ENCODE measurements around the gene NYAP2.

The NYAP2 gene

DNA sequence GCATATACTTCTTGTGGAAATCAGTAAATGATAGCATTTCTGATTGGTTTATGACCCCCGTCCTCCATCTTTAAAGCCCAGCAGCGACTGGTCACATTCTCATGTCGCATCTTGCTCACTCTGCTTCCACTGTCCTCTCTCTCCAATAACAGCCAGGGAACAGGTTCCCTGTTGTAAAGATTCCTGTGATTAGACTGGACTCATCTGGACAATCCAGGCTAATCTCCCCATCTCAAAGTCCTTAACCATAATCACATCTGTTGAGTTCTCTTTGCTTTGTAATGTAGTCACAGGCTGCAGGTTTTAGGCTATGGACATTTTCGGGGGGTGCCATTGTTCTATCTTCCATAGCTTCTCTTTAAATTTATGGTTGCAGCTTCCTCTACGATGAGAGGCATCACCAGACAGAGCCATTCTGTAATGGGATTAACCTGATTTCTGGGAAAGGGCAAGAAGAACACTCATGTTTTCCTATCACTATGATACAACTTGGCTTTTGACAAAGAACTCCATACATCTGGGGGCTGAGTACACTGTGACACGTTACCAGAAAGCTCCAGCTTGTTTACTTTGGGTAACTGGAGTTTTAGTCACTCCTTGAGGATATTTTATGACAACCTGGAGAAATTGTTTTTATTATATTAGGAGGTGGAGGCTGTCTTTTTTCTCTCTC lies 159.0 kb downstream of the NYAP2 start:
- DNase-seq (ENCODE audit: low read depth, low spot score) = no peak

DNA sequence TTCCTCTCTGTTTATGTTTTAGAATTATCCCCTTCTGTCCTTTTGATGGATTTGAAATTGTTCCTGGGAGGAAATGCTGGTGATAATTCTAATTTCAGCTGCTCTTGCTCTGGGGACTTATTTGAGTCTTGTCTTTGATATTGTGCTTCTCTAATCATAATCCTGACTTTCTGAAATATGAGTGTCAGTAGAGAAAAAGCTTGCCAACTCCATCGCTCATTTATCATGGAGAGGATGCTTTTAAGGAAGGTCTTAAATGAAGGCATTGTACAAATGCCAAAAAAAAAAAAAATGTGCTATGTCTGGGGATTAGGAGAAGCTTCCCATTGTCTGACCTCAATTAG lies 159.5 kb downstream of the NYAP2 start:
- no peak for DNase-seq (ENCODE audit: low read depth, low spot score)

DNA sequence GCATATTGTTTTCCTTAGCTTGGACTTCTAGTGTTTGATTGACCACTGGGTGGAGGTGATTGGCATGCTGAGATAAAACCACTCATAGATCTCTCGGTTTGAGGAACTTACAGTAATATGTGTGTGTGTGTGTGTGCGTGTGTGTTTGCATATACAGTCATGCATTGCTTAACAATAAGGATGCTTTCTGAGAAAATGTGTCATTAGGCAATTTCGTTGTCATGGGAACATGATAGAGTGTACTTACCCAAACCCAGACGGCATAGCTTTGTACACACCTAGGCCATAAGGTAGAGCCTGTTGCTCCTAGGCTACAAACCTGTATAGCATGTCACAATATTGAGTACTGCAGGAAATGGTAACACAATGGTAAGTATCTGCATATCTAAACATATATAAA lies 167.3 kb downstream of the NYAP2 start:
- no peak for DNase-seq (ENCODE audit: low read depth, low spot score)

DNA sequence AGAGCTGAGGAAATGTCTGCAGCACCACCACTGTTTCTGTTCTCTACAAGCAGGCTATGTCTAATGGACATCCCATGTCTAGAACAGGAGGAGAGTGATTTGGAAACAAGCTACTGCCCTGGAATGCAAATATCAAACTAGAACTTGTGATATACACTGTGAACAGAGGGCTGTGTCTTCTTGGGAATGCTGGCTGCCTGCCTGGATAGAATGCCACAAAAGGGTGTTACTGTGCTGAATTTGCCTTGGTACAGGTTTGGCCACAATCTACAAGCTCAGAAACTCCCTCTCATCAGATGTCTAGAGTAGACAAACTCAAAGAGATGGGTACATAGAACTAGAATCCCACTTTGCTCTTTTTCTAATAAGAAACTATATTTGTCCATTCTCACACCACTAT lies 170.5 kb downstream of the NYAP2 start:
- no peak for DNase-seq (ENCODE audit: low read depth, low spot score)

DNA sequence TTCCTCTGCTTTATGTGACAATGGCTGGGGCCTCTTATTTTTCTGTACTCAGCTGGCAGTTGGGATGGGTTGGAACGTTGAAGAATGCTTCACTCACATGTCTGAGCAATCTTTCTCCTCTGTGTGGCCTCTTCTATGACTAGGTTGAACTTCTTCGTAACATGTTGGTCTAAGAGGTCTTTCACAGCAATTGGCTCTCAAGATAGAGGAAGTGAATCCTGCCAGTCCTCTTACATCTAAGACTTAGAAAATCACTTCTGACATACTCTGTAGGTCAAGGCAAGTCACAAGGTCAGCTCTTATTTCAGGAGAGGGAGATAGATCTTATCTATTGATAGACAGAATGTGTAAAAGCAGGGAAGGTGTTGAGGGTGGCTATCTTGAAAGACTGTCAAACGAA lies 174.1 kb downstream of the NYAP2 start:
- DNase-seq (ENCODE audit: low read depth, low spot score) = no peak

DNA sequence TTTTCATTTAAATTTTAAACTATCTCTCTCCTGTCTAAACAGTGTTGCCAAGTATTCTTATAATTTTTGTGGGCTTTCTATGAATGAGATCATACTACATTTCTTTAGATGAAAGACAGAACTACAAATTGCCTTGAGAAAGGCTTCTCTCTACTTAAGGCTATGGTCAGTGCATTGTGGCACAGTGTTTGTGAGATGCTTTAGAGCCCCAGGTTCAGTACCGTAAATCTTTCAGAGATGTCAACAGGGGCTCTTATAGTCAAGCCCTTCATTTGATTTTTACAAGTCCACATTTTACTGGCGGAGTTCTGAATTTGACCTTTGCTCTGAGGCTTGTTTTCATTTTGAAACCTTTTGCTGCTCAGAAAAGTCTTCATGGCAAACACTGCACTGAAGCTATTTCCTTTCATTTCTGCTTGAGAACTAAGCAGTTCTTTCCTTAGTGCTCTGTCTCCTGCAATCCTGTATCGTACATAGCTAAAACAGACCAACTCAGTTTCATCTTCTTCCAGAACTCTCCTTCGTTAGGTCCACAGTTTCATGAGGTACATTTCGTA lies 175.2 kb downstream of the NYAP2 start:
- DNase-seq (ENCODE audit: low read depth, low spot score) = no peak

DNA sequence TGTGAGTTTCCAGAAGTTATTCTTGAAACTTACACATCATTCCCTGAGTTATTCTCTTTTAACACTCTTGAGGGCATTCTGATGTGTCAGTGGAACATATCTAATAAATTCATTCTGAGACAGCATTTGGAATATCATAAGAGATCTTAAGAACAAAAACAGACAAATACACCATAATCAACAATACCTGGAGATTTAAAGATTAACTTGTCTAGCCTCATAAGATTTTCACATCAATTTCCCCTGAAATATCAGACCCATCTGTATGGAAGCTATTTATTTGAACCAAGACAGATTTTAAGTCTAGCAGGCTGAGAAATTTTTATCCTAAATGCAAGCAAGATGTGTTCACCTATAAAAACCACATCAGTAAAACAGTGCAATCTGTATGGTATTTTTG lies 181.6 kb downstream of the NYAP2 start:
- no peak for DNase-seq (ENCODE audit: low read depth, low spot score)

DNA sequence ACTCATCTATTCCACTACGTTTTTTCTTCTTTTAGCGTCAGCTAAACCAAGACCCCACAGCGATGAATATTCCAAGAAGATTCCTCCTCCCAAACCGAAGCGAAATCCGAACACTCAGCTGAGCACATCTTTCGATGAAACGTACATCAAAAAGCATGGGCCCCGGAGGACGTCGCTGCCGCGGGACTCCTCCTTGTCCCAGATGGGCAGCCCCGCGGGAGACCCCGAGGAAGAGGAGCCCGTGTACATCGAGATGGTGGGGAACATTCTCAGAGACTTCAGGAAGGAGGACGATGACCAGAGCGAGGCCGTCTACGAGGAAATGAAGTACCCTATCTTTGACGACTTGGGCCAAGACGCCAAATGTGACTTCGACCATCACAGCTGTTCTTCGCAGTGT lies 182.4 kb downstream of the NYAP2 start:
- no peak for DNase-seq (ENCODE audit: low read depth, low spot score)

DNA sequence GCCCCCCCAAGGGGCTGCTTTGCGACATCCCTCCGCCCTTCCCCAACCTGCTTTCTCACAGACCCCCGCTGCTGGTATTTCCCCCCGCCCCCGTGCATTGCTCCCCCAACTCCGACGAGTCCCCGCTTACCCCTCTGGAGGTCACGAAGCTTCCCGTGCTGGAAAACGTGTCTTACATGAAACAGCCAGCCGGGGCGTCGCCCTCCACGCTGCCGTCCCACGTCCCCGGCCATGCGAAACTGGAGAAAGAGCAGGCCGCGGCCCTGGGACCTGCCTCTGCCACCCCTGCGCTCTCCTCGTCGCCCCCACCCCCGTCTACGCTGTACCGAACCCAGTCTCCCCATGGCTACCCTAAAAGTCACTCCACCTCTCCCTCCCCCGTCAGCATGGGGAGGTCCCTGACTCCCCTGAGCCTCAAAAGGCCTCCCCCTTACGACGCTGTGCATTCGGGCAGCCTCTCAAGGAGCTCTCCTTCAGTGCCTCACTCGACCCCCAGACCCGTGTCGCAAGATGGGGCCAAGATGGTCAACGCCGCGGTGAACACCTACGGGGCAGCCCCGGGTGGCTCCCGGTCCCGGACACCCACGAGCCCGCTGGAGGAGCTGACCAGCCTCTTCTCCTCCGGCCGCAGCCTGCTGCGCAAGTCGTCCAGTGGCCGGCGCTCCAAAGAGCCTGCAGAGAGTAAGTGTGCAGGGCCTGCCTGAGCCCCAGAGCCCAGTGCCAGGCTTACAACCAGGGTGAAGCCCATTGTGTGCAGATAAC lies 183.0 kb downstream of the NYAP2 start:
- no peak for DNase-seq (ENCODE audit: low read depth, low spot score)

DNA sequence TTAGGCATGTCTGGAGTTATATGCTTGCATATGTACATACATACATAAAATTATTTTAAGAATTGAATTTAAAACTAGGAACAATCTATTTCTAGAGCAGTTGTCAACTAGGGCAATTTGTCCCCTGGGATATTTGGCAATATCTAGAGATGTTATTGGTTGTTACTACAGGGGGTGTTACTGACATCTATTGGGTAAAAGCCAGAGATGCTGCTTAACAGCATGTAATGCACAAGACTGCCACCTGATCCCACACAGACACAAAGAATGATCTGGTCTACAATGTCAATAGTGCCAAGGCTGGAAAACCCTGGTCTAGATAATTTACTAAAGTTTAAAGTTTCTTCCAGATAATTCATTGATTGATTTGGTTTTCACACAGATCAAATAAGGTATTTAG lies 185.3 kb downstream of the NYAP2 start:
- DNase-seq (ENCODE audit: low read depth, low spot score) = no peak

DNA sequence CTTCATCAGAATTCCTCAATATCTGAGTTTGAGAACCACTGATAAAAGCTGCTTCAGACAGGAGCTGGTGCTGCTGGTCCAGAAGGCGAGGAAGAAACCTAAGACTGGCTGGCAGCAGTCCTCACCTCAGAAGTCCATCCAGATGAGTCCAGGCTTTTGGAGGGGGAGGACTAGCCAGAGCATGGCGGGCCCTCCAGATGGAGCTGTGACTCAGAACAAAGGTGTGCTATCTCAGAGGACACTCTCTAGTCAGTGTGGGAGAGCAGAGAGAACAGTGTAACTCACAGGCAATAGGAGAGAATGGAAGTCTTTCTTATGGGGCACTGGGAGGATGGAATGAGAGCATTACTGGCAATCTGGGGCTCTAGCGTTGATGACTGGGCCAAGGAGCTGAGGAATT lies 191.4 kb downstream of the NYAP2 start:
- DNase-seq (ENCODE audit: low read depth, low spot score) = no peak

DNA sequence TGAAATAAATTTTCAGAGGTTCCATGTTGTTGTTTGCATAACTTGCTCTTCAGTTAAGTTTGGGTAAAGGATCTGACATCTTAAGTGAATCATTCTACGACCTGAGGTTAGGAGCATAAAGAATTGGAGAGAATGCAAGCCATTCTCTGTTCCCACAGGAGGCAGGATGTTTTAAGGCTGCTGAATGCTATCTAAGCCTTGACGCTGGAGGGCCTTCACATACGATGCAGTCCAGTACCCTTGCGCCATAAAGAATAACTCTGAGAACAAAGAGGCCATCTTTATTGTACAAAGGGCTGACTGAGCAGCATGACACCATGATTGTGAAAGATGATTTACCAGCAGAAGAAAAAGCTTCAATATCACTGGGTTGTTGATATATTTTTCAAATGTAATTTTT lies 198.4 kb downstream of the NYAP2 start:
- DNase-seq (ENCODE audit: low read depth, low spot score) = no peak

DNA sequence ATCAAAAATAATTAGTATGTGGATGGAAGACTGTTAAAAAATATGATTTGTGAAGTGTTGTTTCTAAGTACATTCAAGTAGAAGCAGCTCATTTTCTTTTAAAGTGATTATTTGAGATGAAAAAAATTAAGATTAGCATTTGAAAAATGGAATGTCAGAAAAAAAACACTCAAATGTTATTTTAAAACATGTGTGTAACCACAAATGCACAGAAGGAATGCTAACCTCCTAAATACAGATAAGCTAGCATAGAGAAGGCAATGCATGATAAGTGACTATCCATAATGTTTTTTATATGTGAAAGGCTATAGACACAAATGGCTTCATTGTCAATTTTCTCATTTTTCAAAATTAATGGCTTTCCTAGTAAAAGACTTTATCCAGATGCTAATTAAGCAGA lies 198.9 kb downstream of the NYAP2 start:
- no peak for DNase-seq (ENCODE audit: low read depth, low spot score)

DNA sequence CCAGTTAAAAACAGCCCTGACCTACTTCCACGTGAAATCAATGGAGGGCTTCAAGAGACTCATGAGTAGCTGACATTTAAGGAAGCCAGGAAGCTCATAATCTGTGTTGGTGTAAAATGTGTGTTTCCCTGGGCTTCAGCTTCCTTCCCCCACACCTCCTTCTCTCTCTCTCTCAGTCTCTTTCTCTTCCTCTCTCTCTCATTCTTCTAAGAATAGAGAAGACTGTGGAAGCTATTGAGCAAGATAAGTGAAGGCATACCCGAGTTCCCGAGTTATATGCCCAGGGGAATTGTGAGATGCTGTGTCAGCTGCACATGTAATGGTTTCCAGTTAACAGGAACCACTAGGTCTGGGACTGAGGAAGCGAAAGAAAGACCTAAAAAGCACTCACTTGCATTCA lies 199.4 kb downstream of the NYAP2 start:
- no peak for DNase-seq (ENCODE audit: low read depth, low spot score)

DNA sequence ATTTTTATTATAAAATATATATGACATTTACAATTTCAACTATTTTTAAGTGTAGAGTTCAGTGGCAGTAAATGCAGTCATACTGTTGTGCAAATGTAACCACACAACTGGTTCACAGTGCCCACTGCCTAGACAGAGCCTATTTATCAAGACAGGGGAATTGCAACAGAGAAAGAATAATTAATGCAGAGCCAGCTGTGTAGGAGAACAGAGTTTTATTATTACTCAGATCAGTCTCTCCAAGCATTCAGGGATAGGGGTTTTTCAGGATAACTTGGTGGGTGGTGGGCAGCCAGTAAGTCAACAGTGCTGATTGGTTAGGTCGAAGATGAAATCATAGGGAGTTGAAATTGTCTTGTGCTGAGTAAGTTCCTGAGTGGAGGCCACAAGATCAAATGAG lies 200.3 kb downstream of the NYAP2 start:
- DNase-seq (ENCODE audit: low read depth, low spot score) = no peak

DNA sequence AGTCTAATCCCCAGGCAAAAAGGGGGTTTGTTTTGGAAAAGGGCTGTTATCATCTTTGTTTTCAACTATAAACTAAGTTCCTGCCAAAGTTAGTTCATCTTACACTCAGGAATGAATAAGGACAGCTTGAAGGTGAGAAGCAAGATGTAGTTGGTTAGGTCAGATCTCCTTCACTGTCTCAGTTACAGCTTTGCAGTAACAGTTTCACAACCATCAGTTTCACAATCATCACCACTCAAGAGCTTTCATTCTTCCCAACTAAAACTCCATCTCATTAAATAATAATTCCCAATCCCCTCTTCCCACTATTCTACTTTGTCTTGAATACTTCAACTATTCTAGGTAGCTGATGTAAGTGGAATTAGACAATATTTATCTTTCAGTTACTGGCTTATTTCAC lies 200.9 kb downstream of the NYAP2 start:
- no peak for DNase-seq (ENCODE audit: low read depth, low spot score)

DNA sequence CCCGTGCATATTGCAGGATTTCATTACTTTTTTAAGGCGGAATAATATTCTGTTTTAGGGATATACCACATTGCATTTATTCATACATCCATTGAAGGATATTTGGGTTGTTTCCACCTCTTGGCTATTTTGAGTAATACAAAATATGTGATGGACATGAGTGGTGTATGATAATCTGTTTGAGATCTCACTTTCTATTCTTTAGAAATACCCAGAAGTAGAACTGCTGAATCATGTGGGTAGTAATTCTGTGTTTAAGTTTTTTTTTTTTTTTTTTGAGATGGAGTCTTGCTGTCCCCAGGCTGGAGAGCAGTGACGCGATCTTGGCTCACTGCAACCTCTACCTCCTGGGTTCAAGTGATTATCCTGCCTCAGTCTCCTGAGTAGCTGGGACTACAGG lies 201.4 kb downstream of the NYAP2 start:
- DNase-seq (ENCODE audit: low read depth, low spot score) = no peak

DNA sequence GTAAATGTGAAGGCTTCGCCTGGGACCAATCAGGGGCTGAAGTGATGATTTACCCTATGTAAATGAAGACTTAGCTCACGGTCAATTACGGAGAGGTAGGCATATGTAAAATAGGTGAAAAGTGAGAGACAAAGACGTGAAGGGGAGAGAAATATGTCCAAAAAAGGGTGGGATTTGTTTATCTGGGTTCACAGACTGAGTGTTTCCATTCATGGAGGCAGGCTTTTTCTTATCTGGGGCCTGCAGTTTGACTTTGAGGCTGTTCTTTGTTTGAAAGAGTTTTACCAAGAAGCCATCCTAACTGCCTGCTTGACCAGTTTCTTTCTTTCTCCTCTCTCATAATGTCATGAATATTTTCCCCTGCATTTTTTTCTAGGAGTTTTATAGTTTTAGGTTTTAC lies 202.7 kb downstream of the NYAP2 start:
- no peak for DNase-seq (ENCODE audit: low read depth, low spot score)

DNA sequence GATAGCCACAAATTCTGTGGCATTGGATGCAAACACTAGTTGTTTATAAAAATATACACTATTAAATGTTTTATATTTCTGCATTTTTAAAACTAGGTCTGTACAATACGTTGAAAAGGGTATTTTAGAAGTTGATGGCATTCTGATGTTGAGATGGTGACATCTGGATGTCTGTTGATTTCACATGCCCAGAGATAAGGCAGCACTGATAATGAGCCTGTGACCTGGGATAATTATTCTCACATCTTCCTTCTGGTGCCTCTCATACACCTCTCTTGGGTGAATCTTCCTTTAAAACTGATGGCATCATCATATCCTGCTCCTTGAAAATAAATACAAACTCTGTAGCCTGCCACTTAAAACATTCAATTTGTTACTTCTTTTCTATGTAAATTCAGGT lies 208.6 kb downstream of the NYAP2 start:
- DNase-seq (ENCODE audit: low read depth, low spot score) = no peak

DNA sequence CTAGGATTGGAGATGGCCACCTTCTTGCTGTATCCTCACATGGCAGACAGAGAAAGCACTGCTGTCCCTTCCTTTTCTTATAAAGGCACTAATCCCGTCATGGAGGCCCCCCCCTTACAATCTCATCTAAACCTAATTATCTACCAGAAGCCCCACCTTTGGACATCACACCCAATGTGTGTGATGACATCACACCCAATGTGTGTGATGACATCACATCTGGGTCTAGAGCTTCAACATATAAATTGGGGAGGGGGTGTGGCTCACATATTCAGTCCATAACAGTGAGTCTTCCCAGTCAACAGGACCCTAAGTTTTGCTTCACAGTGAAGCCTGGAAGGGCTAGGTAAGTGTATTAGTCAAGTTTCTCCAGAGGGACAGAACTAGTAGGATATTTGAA lies 213.1 kb downstream of the NYAP2 start:
- no peak for DNase-seq (ENCODE audit: low read depth, low spot score)

DNA sequence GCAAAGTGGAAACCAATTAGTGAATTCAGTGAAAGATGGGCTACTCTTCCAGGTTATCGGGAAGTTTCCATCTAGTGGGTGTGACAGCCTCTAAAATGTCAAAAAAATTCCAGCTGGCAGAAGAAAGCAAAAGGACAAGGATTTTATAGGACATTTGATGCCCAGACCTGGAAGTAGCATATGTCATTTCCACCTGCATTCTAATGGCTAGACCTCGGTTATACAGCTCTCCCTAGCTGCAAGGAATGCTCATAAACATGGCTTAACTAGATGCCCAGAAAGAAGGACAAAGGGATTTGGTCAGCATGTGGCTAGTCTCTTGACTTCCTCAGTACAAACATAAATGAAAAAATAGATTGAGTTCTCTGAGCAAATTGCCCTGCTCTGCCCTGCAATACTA lies 215.4 kb downstream of the NYAP2 start:
- DNase-seq (ENCODE audit: low read depth, low spot score) = no peak

DNA sequence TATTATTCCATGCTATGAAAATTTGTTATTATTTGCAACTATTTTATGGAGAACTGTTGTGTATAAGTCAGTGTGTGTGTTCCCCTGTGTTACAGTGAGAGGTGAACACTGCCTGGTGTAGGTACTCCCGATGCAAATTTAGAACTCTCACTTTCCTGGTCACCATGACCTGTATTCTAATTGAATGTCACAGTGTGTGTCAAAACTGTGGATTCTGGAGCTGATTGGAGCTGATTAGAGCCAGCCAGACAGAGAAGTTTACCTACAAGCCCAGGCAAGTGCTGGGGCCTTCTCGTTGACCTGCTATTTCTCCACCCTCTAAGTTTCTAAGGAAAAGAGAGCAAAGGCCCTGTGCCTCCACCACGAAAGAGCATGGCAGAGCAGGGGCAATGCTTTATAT lies 216.0 kb downstream of the NYAP2 start:
- no peak for DNase-seq (ENCODE audit: low read depth, low spot score)

DNA sequence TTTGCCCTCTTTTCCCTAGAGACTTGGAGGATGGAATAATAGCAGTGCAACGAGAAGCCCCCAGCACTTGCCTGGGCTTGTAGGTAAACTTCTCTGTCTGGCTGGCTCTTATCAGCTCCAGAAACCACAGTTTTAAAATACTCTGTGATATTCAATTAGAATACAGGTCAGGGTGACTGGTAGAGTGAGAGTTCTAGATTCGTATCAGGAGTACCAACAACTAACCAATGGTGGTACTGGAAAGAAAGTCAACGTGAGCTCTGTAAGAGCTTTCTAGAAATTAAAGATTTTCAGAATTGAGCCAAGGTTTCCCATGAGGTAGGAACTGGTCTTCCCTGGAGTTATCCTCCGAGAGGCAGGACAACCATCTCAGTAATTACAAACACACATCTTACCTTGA lies 216.9 kb downstream of the NYAP2 start:
- no peak for DNase-seq (ENCODE audit: low read depth, low spot score)

DNA sequence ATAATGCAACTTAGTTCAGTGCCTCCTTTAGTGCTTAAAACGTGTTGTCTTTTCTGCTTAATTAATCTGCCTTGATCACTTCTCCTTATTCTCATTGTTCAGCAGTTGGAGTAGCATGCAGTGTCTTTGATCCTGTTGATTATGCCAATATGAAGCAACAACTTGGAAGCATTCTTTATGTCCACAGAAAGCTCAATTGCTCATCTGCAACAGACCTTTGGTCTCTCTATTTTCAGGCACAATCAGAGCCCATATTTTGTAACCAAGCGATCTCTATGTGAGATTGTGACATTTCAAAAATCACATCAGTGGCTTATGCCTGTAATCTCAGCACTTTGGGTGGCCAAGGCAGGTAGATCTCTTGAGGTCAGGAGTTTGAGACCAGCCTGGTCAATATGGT lies 217.3 kb downstream of the NYAP2 start:
- DNase-seq (ENCODE audit: low read depth, low spot score) = no peak
